ENCODE results near the gene AK1. TPM values are rescaled to one million over a fixed set of nuclear protein-coding genes. Genes with fewer than 3 reads are reported as not detected.

AK1 gene
- total and polyA plus RNA-seq, 9 of the 15 experiments (the other 6 are each of a cell fraction or from before 2014, with no cell fraction given), result 10.1 to 71.8 (median 39.0) TPM

DNA sequence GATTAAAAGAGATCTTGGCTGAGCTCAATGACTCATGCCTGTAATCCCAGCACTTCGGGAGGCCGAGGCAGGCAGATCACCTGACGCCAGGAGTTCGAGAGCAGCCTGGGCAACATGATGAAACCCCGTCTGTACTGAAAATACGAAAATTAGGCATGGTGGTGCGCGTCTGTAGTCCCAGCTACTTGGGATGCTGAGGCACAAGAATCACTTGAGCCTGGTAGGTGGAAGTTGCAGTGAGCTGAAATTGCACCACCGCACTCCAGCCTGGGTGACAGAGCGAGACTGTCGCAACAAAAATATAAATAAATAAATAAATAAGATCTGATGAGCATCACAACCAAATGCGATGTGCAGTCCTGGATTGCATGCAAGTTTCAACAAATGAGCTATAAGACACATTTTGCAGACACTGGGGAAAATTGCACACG, 14.3 kb downstream of the AK1 start (continued):
- TF ChIP-seq, protein P1, sequence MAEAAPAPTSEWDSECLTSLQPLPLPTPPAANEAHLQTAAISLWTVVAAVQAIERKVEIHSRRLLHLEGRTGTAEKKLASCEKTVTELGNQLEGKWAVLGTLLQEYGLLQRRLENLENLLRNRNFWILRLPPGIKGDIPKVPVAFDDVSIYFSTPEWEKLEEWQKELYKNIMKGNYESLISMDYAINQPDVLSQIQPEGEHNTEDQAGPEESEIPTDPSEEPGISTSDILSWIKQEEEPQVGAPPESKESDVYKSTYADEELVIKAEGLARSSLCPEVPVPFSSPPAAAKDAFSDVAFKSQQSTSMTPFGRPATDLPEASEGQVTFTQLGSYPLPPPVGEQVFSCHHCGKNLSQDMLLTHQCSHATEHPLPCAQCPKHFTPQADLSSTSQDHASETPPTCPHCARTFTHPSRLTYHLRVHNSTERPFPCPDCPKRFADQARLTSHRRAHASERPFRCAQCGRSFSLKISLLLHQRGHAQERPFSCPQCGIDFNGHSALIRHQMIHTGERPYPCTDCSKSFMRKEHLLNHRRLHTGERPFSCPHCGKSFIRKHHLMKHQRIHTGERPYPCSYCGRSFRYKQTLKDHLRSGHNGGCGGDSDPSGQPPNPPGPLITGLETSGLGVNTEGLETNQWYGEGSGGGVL (CRISPR knock-in tag; IDR thresholded peaks at IDR 0.05), result no peak
- TF ChIP-seq ZNF263 (CRISPR knock-in tag; IDR thresholded peaks at IDR 0.05; ENCODE audit: borderline replicate concordance) (no peak), GABPB1 (CRISPR knock-in tag; IDR thresholded peaks at IDR 0.05) (no peak), SETDB1 (IDR thresholded peaks at IDR 0.05; ENCODE audit: low read length) (no peak), EGR1 (conservative IDR thresholded peaks at IDR 0.05) (no peak), HMGN3 (IDR thresholded peaks at IDR 0.05; ENCODE audit: borderline replicate concordance, extremely low read depth, insufficient read length, low read depth, low read length) (no peak), ZNF121 (CRISPR knock-in tag; conservative IDR thresholded peaks at IDR 0.05) (no peak), HEY1 (CRISPR knock-in tag; IDR thresholded peaks at IDR 0.05; ENCODE audit: borderline replicate concordance) (no peak), HOXB6 (CRISPR knock-in tag; IDR thresholded peaks at IDR 0.05; ENCODE audit: borderline replicate concordance) (no peak), NBN (IDR thresholded peaks at IDR 0.05; ENCODE audit: low read depth) (no peak), ZNF77 (CRISPR knock-in tag; IDR thresholded peaks at IDR 0.05) (no peak), EZH2 (IDR thresholded peaks at IDR 0.05; ENCODE audit: borderline replicate concordance, low read depth, low read length) (no peak), PCBP1 (IDR thresholded peaks at IDR 0.05; ENCODE audit: low read depth, low read length, poor library complexity, severe bottlenecking) (no peak), HLTF (IDR thresholded peaks at IDR 0.05) (no peak), ZNF354B (CRISPR knock-in tag; IDR thresholded peaks at IDR 0.05) (no peak), RNF2 (IDR thresholded peaks at IDR 0.05) (no peak), PML (IDR thresholded peaks at IDR 0.05; ENCODE audit: low read length) (no peak), CEBPG (CRISPR knock-in tag; IDR thresholded peaks at IDR 0.05) (peak; percentile 56; the same call in 1 of the 2 replicates), CEBPG (tag; conservative IDR thresholded peaks at IDR 0.05 in 1 of 2, IDR thresholded peaks at IDR 0.05 in 1 of 2) (peak; percentile 38 to 76; a peak in 3 of 4 replicates), PYGO2 (tag; IDR thresholded peaks at IDR 0.05) (no peak), EP400 (IDR thresholded peaks at IDR 0.05) (no peak), SMARCC2 (IDR thresholded peaks at IDR 0.05; ENCODE audit: low read depth) (no peak), PHF8 (IDR thresholded peaks at IDR 0.05; ENCODE audit: borderline replicate concordance, low read length) (no peak)
- TF ChIP-seq, protein P2, sequence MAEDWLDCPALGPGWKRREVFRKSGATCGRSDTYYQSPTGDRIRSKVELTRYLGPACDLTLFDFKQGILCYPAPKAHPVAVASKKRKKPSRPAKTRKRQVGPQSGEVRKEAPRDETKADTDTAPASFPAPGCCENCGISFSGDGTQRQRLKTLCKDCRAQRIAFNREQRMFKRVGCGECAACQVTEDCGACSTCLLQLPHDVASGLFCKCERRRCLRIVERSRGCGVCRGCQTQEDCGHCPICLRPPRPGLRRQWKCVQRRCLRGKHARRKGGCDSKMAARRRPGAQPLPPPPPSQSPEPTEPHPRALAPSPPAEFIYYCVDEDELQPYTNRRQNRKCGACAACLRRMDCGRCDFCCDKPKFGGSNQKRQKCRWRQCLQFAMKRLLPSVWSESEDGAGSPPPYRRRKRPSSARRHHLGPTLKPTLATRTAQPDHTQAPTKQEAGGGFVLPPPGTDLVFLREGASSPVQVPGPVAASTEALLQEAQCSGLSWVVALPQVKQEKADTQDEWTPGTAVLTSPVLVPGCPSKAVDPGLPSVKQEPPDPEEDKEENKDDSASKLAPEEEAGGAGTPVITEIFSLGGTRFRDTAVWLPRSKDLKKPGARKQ (CRISPR knock-in tag; IDR thresholded peaks at IDR 0.05), result peak; percentile 63; the same call in 1 of the 2 replicates
- TF ChIP-seq, protein P3, sequence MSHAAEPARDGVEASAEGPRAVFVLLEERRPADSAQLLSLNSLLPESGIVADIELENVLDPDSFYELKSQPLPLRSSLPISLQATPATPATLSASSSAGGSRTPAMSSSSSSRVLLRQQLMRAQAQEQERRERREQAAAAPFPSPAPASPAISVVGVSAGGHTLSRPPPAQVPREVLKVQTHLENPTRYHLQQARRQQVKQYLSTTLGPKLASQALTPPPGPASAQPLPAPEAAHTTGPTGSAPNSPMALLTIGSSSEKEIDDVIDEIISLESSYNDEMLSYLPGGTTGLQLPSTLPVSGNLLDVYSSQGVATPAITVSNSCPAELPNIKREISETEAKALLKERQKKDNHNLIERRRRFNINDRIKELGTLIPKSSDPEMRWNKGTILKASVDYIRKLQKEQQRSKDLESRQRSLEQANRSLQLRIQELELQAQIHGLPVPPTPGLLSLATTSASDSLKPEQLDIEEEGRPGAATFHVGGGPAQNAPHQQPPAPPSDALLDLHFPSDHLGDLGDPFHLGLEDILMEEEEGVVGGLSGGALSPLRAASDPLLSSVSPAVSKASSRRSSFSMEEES (CRISPR knock-in tag; IDR thresholded peaks at IDR 0.05), result no peak
- TF ChIP-seq, protein P4, sequence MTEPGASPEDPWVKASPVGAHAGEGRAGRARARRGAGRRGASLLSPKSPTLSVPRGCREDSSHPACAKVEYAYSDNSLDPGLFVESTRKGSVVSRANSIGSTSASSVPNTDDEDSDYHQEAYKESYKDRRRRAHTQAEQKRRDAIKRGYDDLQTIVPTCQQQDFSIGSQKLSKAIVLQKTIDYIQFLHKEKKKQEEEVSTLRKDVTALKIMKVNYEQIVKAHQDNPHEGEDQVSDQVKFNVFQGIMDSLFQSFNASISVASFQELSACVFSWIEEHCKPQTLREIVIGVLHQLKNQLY (CRISPR knock-in tag; conservative IDR thresholded peaks at IDR 0.05), result no peak
